NT2/D1 (cell line): ENCODE results near the gene LYRM4.
A peak's percentile ranks its signal among the peaks of the same experiment; 100 is the strongest.

Experiments used
- DNase-seq: peaks from one replicate; pipeline ENCODE4 v3.0.0-alpha.2; 2011; ENCODE audit warnings: low read depth, low spot score
- H3K27me3 ChIP-seq: 2 replicates; pipeline ENCODE4 v1.6.0; 2011; ENCODE audit warnings: mild to moderate bottlenecking; ENCODE audit not compliant: insufficient read length, insufficient read depth
- H3K36me3 ChIP-seq: 2 replicates; pipeline ENCODE4 v1.6.1; 2011; ENCODE audit warnings: mild to moderate bottlenecking, low read length, mixed read lengths; ENCODE audit not compliant: insufficient read depth, insufficient read length
- H3K4me1 ChIP-seq: 2 replicates; pipeline ENCODE4 v1.5.1; 2011; ENCODE audit not compliant: insufficient read depth, insufficient read length
- H3K4me3 ChIP-seq: 2 replicates; pipeline ENCODE4 v1.5.1; 2011; ENCODE audit warnings: low read depth; ENCODE audit not compliant: insufficient read length
- H3K9ac ChIP-seq: 2 replicates; pipeline ENCODE4 v1.6.0; 2011; ENCODE audit warnings: low read depth; ENCODE audit not compliant: insufficient read length
- H3K9me3 ChIP-seq: 2 replicates; pipeline ENCODE4 v1.5.1; 2011; ENCODE audit warnings: mild to moderate bottlenecking, low read length; ENCODE audit not compliant: insufficient read depth
- SUZ12 ChIP-seq: IDR thresholded peaks from 2 replicates; pipeline ENCODE4 v1.6.1; 2011; ENCODE audit not compliant: insufficient read length, insufficient read depth; ENCODE audit errors: extremely low read depth
- YY1 ChIP-seq: IDR thresholded peaks from 2 replicates; pipeline ENCODE4 v1.6.1; 2011; ENCODE audit not compliant: insufficient read length, insufficient read depth
- ZNF274 ChIP-seq: IDR thresholded peaks from 2 replicates; pipeline ENCODE4 v1.6.1; 2011; ENCODE audit warnings: mild to moderate bottlenecking, low read depth, low read length

LYRM4 gene

DNA sequence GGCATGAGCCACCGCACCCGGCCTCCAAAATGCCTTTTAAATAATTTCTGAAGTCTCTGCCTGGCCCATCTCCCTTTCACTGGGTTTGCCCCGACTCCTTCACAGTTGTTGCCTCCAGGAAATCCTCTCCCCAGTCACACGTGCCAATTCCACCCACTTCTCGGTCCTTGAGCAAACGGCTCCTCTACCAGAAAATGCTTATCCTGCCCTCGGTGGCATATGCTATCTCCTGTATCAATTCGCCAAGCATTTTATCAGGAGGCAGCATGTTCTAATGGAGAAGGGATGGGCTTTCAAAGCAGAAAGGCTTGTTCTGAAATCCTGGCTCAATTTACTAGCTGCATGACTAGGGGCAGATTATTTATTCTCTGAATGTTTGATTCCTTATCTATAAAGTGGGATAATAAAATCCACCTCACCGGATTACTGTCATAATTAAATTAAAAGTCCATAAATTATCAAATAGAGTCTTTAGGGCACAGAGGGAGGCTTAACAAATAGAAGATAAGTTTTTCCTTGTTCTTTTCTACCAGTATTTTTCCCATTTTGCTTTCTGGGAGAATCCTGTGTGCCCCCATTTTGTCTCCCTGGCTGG is 109.3 kb downstream of the LYRM4 start:
- H3K9ac ChIP-seq: no peak overlapping the region

DNA sequence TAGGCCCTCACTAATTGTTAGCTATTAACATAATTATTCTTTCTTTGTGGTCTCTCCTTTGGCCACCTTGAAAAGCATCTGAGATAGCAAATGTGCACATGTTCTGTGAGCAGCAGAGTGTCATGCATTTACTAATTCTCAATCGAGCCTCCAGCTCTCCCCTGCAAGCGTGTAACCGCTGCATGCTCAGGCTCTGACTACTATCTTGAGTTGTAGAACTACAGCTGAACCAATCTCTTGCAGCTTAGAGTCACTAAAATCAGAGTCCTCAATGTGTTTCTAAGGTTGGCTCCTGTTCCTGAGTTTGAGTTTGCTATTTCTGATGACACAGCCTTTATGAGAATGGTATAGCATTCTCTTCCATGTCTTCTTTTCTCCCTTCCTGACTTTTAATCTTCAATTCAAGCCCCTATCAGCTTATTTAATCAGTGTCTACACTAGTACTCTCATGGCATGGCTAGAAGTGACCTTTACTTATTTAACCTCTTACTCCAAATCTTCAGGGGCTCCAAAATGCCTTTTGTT is 110.1 kb downstream of the LYRM4 start:
- Histone ChIP-seq H3K4me1 (no peaks in the 10 kb centered on the region), H3K27me3 (no peaks in the 10 kb centered on the region), H3K4me3 (no peak overlapping the region), H3K36me3 (no peaks in the 10 kb centered on the region), H3K9me3 (no peaks in the 10 kb centered on the region), H3K9ac (no peak overlapping the region)
- DNase-seq: no peak
- no peak for TF ChIP-seq SUZ12
- TF ChIP-seq YY1: no peak
- TF ChIP-seq ZNF274: no peak

More for the DNA sequence above, 109.3 kb downstream of the LYRM4 start:
- DNase-seq: no peak
- Histone ChIP-seq H3K4me3 (no peak overlapping the region), H3K9me3 (no peaks in the 10 kb centered on the region), H3K4me1 (no peaks in the 10 kb centered on the region), H3K36me3 (no peaks in the 10 kb centered on the region), H3K27me3 (no peaks in the 10 kb centered on the region)
- no peak for TF ChIP-seq ZNF274
- no peak for TF ChIP-seq SUZ12
- TF ChIP-seq YY1: no peak

DNA sequence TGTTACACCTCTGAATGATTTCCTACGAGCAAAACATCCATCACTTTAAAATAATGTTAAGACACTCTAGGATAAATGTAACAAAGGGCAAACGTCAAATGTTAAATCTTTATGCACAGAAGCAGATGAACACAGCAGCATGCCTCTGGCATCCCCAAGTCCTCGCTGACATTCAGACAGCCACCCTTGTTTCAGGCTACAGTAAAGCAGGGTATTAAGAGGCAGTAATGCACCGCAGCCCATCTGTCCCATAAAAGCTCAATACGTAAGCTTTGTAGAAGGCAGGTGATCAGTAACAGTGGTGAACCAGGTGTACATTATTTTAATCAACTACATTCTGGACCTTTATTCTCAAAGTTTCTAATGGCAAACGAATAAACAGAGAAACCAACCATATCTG is 110.9 kb downstream of the LYRM4 start:
- DNase-seq: no peak
- TF ChIP-seq ZNF274: no peak
- no peak for TF ChIP-seq SUZ12
- TF ChIP-seq YY1: no peak
- H3K4me3 ChIP-seq: no peak overlapping the region
- H3K36me3 ChIP-seq: no peaks in the 10 kb centered on the region
- H3K27me3 ChIP-seq: no peaks in the 10 kb centered on the region
- no peak overlapping the region for H3K9ac ChIP-seq
- H3K9me3 ChIP-seq: no peaks in the 10 kb centered on the region
- H3K4me1 ChIP-seq: no peaks in the 10 kb centered on the region

DNA sequence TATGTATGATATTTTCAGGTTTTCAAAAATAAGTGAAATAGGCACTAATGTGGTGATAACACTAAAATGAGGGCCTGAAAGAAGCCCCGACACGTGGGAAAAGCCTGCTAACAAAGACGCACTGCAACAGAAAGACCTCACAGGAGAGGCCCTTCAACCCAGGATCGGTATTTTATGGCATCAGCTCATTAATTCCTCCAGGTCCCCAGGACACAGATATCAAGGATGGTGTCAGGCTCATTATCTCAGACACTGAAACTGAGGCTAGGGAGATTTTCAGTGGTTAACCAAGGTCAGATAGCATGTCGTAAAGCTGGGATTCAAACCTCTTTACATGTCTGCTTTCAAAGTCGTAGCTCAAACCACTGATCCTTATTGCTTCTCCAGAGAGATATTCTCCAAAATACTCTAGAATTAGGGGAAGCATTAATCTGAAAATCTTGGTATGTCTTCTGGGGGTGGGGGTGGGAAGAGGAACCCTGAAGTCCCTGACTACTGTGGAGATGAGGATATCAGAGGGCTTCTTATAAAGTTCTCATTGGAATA is 111.5 kb downstream of the LYRM4 start:
- Histone ChIP-seq H3K27me3 (no peaks in the 10 kb centered on the region), H3K36me3 (no peaks in the 10 kb centered on the region), H3K9ac (no peak overlapping the region), H3K9me3 (no peaks in the 10 kb centered on the region), H3K4me3 (no peak overlapping the region), H3K4me1 (no peaks in the 10 kb centered on the region)
- DNase-seq: no peak
- TF ChIP-seq YY1 (no peak), SUZ12 (no peak), ZNF274 (no peak)

DNA sequence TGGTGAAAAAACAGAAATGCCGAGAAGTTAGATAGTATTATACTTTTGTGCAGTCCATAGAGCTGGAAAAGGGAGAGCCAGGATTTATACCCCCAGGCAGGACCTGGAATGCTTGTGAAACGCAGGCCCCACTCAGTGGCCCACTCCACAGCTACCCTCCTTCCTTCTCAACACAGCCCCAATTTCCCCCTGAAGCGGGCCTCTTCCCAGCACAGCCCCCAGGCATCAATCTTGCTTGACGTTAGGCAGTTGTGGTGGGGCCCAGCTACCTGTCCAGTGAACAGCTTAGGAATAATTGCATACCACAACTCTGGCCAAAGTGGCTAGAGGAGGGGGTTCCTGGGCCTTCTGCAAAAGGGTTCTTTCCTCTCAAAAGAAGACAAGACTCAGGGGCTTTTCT is 114.4 kb downstream of the LYRM4 start:
- no peaks in the 10 kb centered on the region for H3K9me3 ChIP-seq
- H3K9ac ChIP-seq: no peak overlapping the region
- DNase-seq: no peak
- no peaks in the 10 kb centered on the region for H3K36me3 ChIP-seq
- H3K27me3 ChIP-seq: no peaks in the 10 kb centered on the region
- no peak overlapping the region for H3K4me3 ChIP-seq
- TF ChIP-seq SUZ12: no peak
- TF ChIP-seq ZNF274: no peak
- no peak for TF ChIP-seq YY1
- H3K4me1 ChIP-seq: no peaks in the 10 kb centered on the region

DNA sequence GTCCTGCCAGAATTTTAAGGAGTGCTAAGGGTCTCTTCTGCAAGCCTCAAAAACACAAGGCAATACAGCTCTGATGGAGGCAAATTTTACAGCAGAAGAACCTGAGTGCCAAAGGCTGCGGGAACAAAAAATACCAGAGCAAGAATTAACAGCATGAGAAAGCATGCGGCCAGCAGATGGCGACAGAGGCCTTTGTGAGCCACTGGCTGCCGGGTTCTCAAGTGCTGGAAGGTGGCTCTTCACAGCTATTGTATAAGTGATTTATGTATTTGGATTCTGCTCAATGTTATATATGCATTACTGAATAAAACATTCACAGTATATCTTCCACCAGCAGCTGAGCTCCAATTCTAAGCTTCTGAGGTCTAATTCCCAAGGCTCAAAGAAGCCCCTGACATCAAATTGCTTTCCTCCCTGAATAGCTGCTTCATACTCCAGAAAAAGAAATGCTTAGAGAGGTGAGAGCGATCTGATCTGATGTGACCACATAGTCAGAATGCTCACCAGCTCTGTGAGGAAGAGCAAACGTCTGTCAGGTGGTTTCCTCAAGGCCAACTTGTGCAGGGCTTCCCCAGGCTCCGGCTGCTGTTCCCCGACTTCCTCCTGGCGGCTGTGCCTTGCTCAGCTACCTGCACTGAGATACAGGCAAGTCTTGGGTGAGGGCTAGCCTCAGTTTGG is 117.0 kb downstream of the LYRM4 start:
- Histone ChIP-seq H3K9ac (no peak overlapping the region), H3K27me3 (no peaks in the 10 kb centered on the region), H3K9me3 (no peaks in the 10 kb centered on the region), H3K4me3 (no peak overlapping the region), H3K4me1 (no peaks in the 10 kb centered on the region), H3K36me3 (no peaks in the 10 kb centered on the region)
- DNase-seq: peak; percentile 46
- TF ChIP-seq ZNF274: no peak
- TF ChIP-seq SUZ12: no peak
- no peak for TF ChIP-seq YY1

DNA sequence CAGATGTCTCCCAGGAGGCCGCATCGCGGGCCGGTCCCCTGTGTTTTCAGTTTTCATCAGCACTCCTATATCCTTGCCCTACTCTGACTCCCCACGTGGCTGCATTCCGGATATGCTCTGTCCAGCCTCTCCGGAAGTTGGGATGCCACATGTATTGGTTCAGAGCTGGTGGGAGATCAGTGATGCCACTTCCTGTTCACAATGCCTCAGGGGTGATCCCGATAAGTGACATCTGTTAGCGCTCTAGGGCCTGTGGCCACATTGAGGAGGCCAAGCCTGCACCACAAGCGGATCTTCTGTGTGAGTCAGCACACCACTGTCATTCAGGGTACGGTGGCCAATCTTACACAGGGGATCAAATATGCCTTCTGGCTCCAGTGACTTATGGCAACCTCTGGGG is 117.8 kb downstream of the LYRM4 start:
- no peak for DNase-seq
- H3K27me3 ChIP-seq: no peaks in the 10 kb centered on the region
- no peaks in the 10 kb centered on the region for H3K36me3 ChIP-seq
- TF ChIP-seq SUZ12 (no peak), ZNF274 (no peak), YY1 (no peak)
- H3K4me3 ChIP-seq: no peak overlapping the region
- no peaks in the 10 kb centered on the region for H3K4me1 ChIP-seq
- H3K9ac ChIP-seq: no peak overlapping the region
- no peaks in the 10 kb centered on the region for H3K9me3 ChIP-seq
